HG02870 (cell line): Measurements from ENCODE around the gene ACOT12.
"Not testable (repeated sequence)": the region's sequence is repeated elsewhere in the genome, so short reads cannot be mapped to it uniquely, and the experiment has no call there.

ENCODE experiments used
- ATAC-seq: cut with Tn5 transposase; IDR thresholded peaks from one replicate; pipeline ENCODE4 v1.9.1; 2021; ENCODE audit warnings: mild to moderate bottlenecking, moderate library complexity; ENCODE audit not compliant: unreplicated experiment

ACOT12 gene

GRCh38 chr5:81300921-81301270 lies 93.0 kb downstream of the ACOT12 start:
- no peak for ATAC-seq

- ATAC-seq = no peak
Measured at GRCh38 chr5:81297531-81297930, 96.4 kb downstream of the ACOT12 start.

GRCh38 chr5:81294021-81294420 lies 99.9 kb downstream of the ACOT12 start:
- ATAC-seq = not testable (repeated sequence)

- ATAC-seq = no peak
Measured at GRCh38 chr5:81292130-81292529, 101.8 kb downstream of the ACOT12 start.

GRCh38 chr5:81290146-81290545 lies 103.8 kb downstream of the ACOT12 start:
- no peak for ATAC-seq

GRCh38 chr5:81288021-81288433 lies 105.9 kb downstream of the ACOT12 start:
- peak; percentile 41 for ATAC-seq

GRCh38 chr5:81286059-81286617 lies 107.8 kb downstream of the ACOT12 start:
- no peak for ATAC-seq

- no peak for ATAC-seq
Measured at GRCh38 chr5:81283976-81284375, 110.0 kb downstream of the ACOT12 start.
